Uterus (tissue), 2 donors: ENCODE measurements around the gene NKAIN2.

Experiments
- POLR2A ChIP-seq, 2 donors: fragments of 450-650 bp; IDR thresholded peaks; one replicate each; pipeline ENCODE4 v1.6.1; 2016; ENCODE audit warnings: antibody characterized with exemption in 2 of 2, mild to moderate bottlenecking in 1 of 2, moderate library complexity in 1 of 2
- TF ChIP-seq, protein P1 (sequence below), 4 experiments: fragments of 200-600 bp in 2 of 4; fragments of 450-650 bp in 2 of 4; sonication (generic) in 2 of 4; IDR thresholded peaks; one replicate each; pipeline ENCODE4 v1.5.1; 2016 to 2019; ENCODE audit warnings: antibody characterized with exemption in 4 of 4, mild to moderate bottlenecking in 2 of 4, moderate library complexity in 1 of 4

DNA sequence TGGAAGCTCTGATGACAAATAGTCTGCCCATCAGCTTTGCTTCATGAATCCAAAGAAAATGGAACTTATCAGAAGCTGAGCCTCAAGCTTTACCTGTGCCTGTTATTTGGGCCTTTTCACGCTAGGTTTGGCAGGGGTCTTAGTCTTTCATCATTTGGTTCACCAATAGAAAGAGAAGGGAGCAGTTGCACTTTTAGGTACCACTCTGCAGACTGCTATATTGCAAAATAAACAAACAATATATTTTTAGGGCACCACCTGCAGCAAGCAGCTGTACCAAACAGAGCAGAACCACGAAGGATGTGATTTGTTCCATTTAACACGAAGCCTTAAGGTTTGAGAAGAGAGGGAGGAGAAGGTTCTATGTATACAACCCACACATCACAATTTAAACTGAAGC lies 867.1 kb downstream of the NKAIN2 start:
- TF ChIP-seq, protein P1, sequence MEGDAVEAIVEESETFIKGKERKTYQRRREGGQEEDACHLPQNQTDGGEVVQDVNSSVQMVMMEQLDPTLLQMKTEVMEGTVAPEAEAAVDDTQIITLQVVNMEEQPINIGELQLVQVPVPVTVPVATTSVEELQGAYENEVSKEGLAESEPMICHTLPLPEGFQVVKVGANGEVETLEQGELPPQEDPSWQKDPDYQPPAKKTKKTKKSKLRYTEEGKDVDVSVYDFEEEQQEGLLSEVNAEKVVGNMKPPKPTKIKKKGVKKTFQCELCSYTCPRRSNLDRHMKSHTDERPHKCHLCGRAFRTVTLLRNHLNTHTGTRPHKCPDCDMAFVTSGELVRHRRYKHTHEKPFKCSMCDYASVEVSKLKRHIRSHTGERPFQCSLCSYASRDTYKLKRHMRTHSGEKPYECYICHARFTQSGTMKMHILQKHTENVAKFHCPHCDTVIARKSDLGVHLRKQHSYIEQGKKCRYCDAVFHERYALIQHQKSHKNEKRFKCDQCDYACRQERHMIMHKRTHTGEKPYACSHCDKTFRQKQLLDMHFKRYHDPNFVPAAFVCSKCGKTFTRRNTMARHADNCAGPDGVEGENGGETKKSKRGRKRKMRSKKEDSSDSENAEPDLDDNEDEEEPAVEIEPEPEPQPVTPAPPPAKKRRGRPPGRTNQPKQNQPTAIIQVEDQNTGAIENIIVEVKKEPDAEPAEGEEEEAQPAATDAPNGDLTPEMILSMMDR (IDR thresholded peaks at IDR 0.05), result no peak
- TF ChIP-seq POLR2A (IDR thresholded peaks at IDR 0.05), result no peak
